Heart left ventricle (tissue), 16 donors: ENCODE results near the gene MRPS18A. TPM values are rescaled to one million over a fixed set of nuclear protein-coding genes. Genes with fewer than 3 reads are reported as not detected.
A peak's percentile ranks its signal among the peaks of the same experiment; 100 is the strongest.

Source experiments
- ATAC-seq, 4 donors: fragments of 200-7000 bp; cut with Tn5 transposase; one replicate each; pipeline ENCODE4 v1.9.1; 2020 to 2022; ENCODE audit warnings: moderate library complexity in 4 of 4, mild to moderate bottlenecking in 3 of 4, moderate number of reproducible peaks in 1 of 4
- DNase-seq, 5 donors: peaks; one replicate each; pipeline ENCODE4 v3.0.0-alpha.2; 2020
- H3K27ac ChIP-seq, 12 donors: fragments of 200-600 bp; sonication (generic) in 4 of 12; one replicate each; pipeline versions ENCODE4 v1.5.0 to v1.8.0; 2016 to 2022; ENCODE audit warnings: mild to moderate bottlenecking in 2 of 12
- H3K27me3 ChIP-seq, 9 donors: fragments of 200-600 bp; sonication (generic) in 2 of 9; one replicate each; pipeline versions ENCODE4 v1.5.1 to v1.8.0; 2016 to 2022; ENCODE audit warnings: mild to moderate bottlenecking in 3 of 9
- H3K36me3 ChIP-seq, 9 donors: fragments of 200-600 bp; sonication (generic) in 2 of 9; one replicate each; pipeline versions ENCODE4 v1.5.0 to v1.8.0; 2018 to 2022; ENCODE audit warnings: mild to moderate bottlenecking in 2 of 9
- H3K4me1 ChIP-seq, 12 donors: fragments of 200-600 bp; sonication (generic) in 4 of 12; one replicate each; pipeline versions ENCODE4 v1.5.0 to v1.8.0; 2016 to 2022; ENCODE audit warnings: mild to moderate bottlenecking in 3 of 12
- H3K4me3 ChIP-seq, 12 donors: fragments of 200-600 bp; sonication (generic) in 4 of 12; one replicate each; pipeline versions ENCODE4 v1.5.0 to v1.8.0; 2017 to 2022; ENCODE audit warnings: mild to moderate bottlenecking in 9 of 12, moderate library complexity in 4 of 12
- H3K9me3 ChIP-seq, 12 donors: fragments of 200-600 bp; sonication (generic) in 4 of 12; one replicate each; pipeline versions ENCODE4 v1.5.0 to v1.8.0; 2016 to 2022; ENCODE audit warnings: mild to moderate bottlenecking in 1 of 12
- CTCF ChIP-seq, 12 donors: fragments of 200-600 bp; sonication (generic) in 4 of 12; IDR thresholded peaks; one replicate each; pipeline versions ENCODE4 v1.5.0 to v1.8.0; 2018 to 2022; ENCODE audit warnings: antibody characterized with exemption in 12 of 12, mild to moderate bottlenecking in 5 of 12
- POLR2A ChIP-seq, 2 donors: fragments of 450-650 bp; IDR thresholded peaks; one replicate each; pipeline ENCODE4 v1.6.1; 2017; ENCODE audit warnings: antibody characterized with exemption in 2 of 2, mild to moderate bottlenecking in 2 of 2, moderate library complexity in 2 of 2
- WGBS, 4 donors: extraction: QIAGEN DNeasy Blood & Tissue Kit in 2 of 4; methylation state at CpG; one replicate each; pipeline versions ENCODE4 v1.1.5 to v1.1.7; 2013 to 2018; 5-methylcytosine and 5-hydroxymethylcytosine counted together
- intact Hi-C, 10 donors: fragments of 100-400 bp; cut with DNase I; formaldehyde crosslinking; loops; one replicate each; pipeline versions ENCODE4 v1.11.1 to v1.14.2; 2022
- polyA plus RNA-seq, 2 donors: library from polyadenylated mRNA; stranded (reverse); fragments of 200-250 nt; gene quantifications; one replicate each; pipeline ENCODE4 v1.2.3, GENCODE V29; 2013
- total RNA-seq, 9 donors: library from RNA; depleted of rRNA in 2 of 9; stranded (reverse); fragments of >200 nt in 2 of 9; fragmentation: NEBNext Ultra II Directional in 3 of 9; extraction: Animal tissue kit (Norgen Biotek cat#: 25700) in 3 of 9; gene quantifications; one replicate each; pipeline versions ENCODE4 v1.1.0 to v1.2.4, GENCODE V29; 2016 to 2023
- donor health status: ischemic (EF 13 %, LVEDD 7.1; RV severe dilation, severe dysfunction).
- donor health status: healthy with polysubstance abuse.
- donor health status: DM: no; HTN: yes; CAD: no.
- donor health status: DM: no; HTN: no; CAD: no.
- donor health status: ischemic (EF 25% LVEDD 6.9; RV normal size, moderate dysfunction).
- donor health status: ischemic (EF 25% LVEDD 5.7; RV mildly dilated, moderate dysfunction).
- donor health status: healthy.
- donor health status: DM: yes; HTN: yes; CAD: no.
- donor health status: ischemic (EF 35%, LVEDD 5.7; RV mildly dilated, moderate dysfunction).
- donor health status: nonischemic (EF 11% LVEDD 7.7; RV severe dilation, severe dysfunction).
- donor health status: DM: yes; HTN: yes; CAD: no.
- donor health status: PGD.
- donor health status: ischemic (EF 29% LVEDD 5.4; RV normal size, mild dysfunction).
- donor health status: nonischemic (EF 23%, LVEDD 6.1; RV moderate dilation, normal function).

MRPS18A gene
- total and polyA plus RNA-seq, 11 donors: 37.4 to 105 (median 44.3) TPM

GRCh38 chr6:43673444-43674084 lies 14.0 kb downstream of the MRPS18A start:
- no peak for DNase-seq
- intact Hi-C loops: no loop called here

GRCh38 chr6:43671801-43672690 lies 15.5 kb downstream of the MRPS18A start:
- no peaks in the 10 kb centered on the region for H3K27me3 ChIP-seq
- H3K36me3 ChIP-seq: peaks cover 0 to 71% (median 67%) of the 10 kb centered on the region in 9 donors
- peak overlapping the region in 6 of 12 donors; percentile 1 to 78 (median 32) for H3K27ac ChIP-seq
- TF ChIP-seq POLR2A (IDR thresholded peaks at IDR 0.05) (no peak), CTCF (IDR thresholded peaks at IDR 0.05) (no peak)
- WGBS, 4 donors: 78 to 86% (median 83%) methylated on average over 14 to 16 of the region's 16 CpGs
- intact Hi-C loops: no loop called here
- H3K4me1 ChIP-seq: peaks cover 11 to 57% (median 38%) of the 10 kb centered on the region in 12 donors
- ATAC-seq (no peak), DNase-seq (no peak)
- H3K9me3 ChIP-seq: no peaks in the 10 kb centered on the region
- no peak overlapping the region for H3K4me3 ChIP-seq

More at GRCh38 chr6:43673444-43674084, 14.0 kb downstream of the MRPS18A start:
- no peaks in the 10 kb centered on the region for H3K27me3 ChIP-seq
- no peaks in the 10 kb centered on the region for H3K9me3 ChIP-seq
- no peak for ATAC-seq
- TF ChIP-seq POLR2A (IDR thresholded peaks at IDR 0.05) (no peak), CTCF (IDR thresholded peaks at IDR 0.05) (no peak)
- H3K4me1 ChIP-seq: peaks cover 7 to 49% (median 26%) of the 10 kb centered on the region in 12 donors
- WGBS, 4 donors: 74 to 84% (median 77%) methylated on average over 14 to 15 of the region's 15 CpGs
- H3K36me3 ChIP-seq: peaks cover 3 to 86% (median 82%) of the 10 kb centered on the region in 9 donors
- no peak overlapping the region for H3K4me3 ChIP-seq
- H3K27ac ChIP-seq: peak overlapping the region in 2 of 12 donors; percentile 1 to 2

- Histone ChIP-seq H3K4me3 (no peak overlapping the region), H3K27me3 (no peaks in the 10 kb centered on the region), H3K36me3 (peaks cover 0 to 62% (median 58%) of the 10 kb centered on the region in 9 donors), H3K27ac (peak overlapping the region in 5 of 12 donors; percentile 18 to 87 (median 61)), H3K9me3 (no peaks in the 10 kb centered on the region), H3K4me1 (peaks cover 11 to 53% (median 38%) of the 10 kb centered on the region in 12 donors)
- TF ChIP-seq CTCF (IDR thresholded peaks at IDR 0.05) (no peak), POLR2A (IDR thresholded peaks at IDR 0.05) (no peak)
- no peak for ATAC-seq
- no peak for DNase-seq
- intact Hi-C loops: no loop called here
- WGBS, 4 donors: 90 to 94% (median 94%) methylated on average over 6 to 8 of the region's 8 CpGs
Observed at GRCh38 chr6:43671011-43671800, 16.4 kb downstream of the MRPS18A start.
